ENCODE results near the gene DACT2.

The DACT2 gene

GRCh38 chr6:168366473-168366872 lies 46.9 kb upstream of the DACT2 start:
- Histone ChIP-seq H3K4me2 (ENCODE audit: low read length) (no peak overlapping the region), H3K36me3 (ENCODE audit: control insufficient read depth, insufficient read depth, low read length) (no peaks in the 10 kb centered on the region), H3K4me3 (ENCODE audit: low read depth, low read length) (no peak overlapping the region), H3K27me3 (ENCODE audit: control insufficient read depth, insufficient read depth, low read length) (no peaks in the 10 kb centered on the region), H3K9me3 (ENCODE audit: control insufficient read depth, low read length) (no peaks in the 10 kb centered on the region), H3K9ac (no peak overlapping the region), H2AFZ (no peak overlapping the region), H3K27ac (no peak overlapping the region), H3K79me2 (no peaks in the 10 kb centered on the region), H3K4me1 (no peaks in the 10 kb centered on the region)
- no peak for TF ChIP-seq CTCF (IDR thresholded peaks at IDR 0.05)

GRCh38 chr6:168365422-168366165 lies 46.0 kb upstream of the DACT2 start:
- Histone ChIP-seq H3K4me3 (ENCODE audit: low read depth, low read length) (no peak overlapping the region), H3K27ac (no peak overlapping the region), H3K36me3 (ENCODE audit: control insufficient read depth, insufficient read depth, low read length) (no peaks in the 10 kb centered on the region), H3K9ac (no peak overlapping the region), H3K9me3 (ENCODE audit: control insufficient read depth, low read length) (no peaks in the 10 kb centered on the region), H3K27me3 (ENCODE audit: control insufficient read depth, insufficient read depth, low read length) (no peaks in the 10 kb centered on the region), H2AFZ (no peak overlapping the region), H3K4me2 (ENCODE audit: low read length) (no peak overlapping the region), H3K4me1 (no peaks in the 10 kb centered on the region), H3K79me2 (no peaks in the 10 kb centered on the region)
- no peak for TF ChIP-seq CTCF (IDR thresholded peaks at IDR 0.05)

GRCh38 chr6:168364793-168365421 lies 45.3 kb upstream of the DACT2 start:
- no peak overlapping the region for H3K4me2 ChIP-seq (ENCODE audit: low read length)
- no peak overlapping the region for H3K27ac ChIP-seq
- no peaks in the 10 kb centered on the region for H3K27me3 ChIP-seq (ENCODE audit: control insufficient read depth, insufficient read depth, low read length)
- no peak overlapping the region for H3K9ac ChIP-seq
- TF ChIP-seq CTCF (IDR thresholded peaks at IDR 0.05) = no peak
- H3K79me2 ChIP-seq = no peaks in the 10 kb centered on the region
- no peaks in the 10 kb centered on the region for H3K4me1 ChIP-seq
- H3K9me3 ChIP-seq (ENCODE audit: control insufficient read depth, low read length) = no peaks in the 10 kb centered on the region
- H3K4me3 ChIP-seq (ENCODE audit: low read depth, low read length) = no peak overlapping the region
- H3K36me3 ChIP-seq (ENCODE audit: control insufficient read depth, insufficient read depth, low read length) = no peaks in the 10 kb centered on the region
- no peak overlapping the region for H2AFZ ChIP-seq

GRCh38 chr6:168363811-168364792 lies 44.5 kb upstream of the DACT2 start:
- H2AFZ ChIP-seq = no peak overlapping the region
- no peaks in the 10 kb centered on the region for H3K36me3 ChIP-seq (ENCODE audit: control insufficient read depth, insufficient read depth, low read length)
- no peak overlapping the region for H3K4me2 ChIP-seq (ENCODE audit: low read length)
- no peaks in the 10 kb centered on the region for H3K9me3 ChIP-seq (ENCODE audit: control insufficient read depth, low read length)
- no peak overlapping the region for H3K27ac ChIP-seq
- no peaks in the 10 kb centered on the region for H3K27me3 ChIP-seq (ENCODE audit: control insufficient read depth, insufficient read depth, low read length)
- no peaks in the 10 kb centered on the region for H3K79me2 ChIP-seq
- H3K4me3 ChIP-seq (ENCODE audit: low read depth, low read length) = no peak overlapping the region
- no peaks in the 10 kb centered on the region for H3K4me1 ChIP-seq
- no peak for TF ChIP-seq CTCF (IDR thresholded peaks at IDR 0.05)
- H3K9ac ChIP-seq = no peak overlapping the region

All from parathyroid adenoma (tissue), 2 donors.